ENCODE measurements around the gene CMTM5. TPM values are rescaled to one million over a fixed set of nuclear protein-coding genes. Genes with fewer than 3 reads are reported as not detected.

CMTM5 gene
- total RNA-seq, 1 donor from 2014 or later = not detected

GRCh38 chr14:23403139-23403438 is 26.2 kb downstream of the CMTM5 start:
- H3K36me3 ChIP-seq = no peaks in the 10 kb centered on the region
- intact Hi-C loops (cut with DNase I) = no loop called here

GRCh38 chr14:23403908-23404307 is 27.1 kb downstream of the CMTM5 start:
- no peaks in the 10 kb centered on the region for H3K27me3 ChIP-seq
- H3K27ac ChIP-seq = no peak overlapping the region

More at GRCh38 chr14:23403139-23403438, 26.2 kb downstream of the CMTM5 start:
- TF ChIP-seq POLR2AphosphoS5 (IDR thresholded peaks at IDR 0.05; ENCODE audit: insufficient read depth in 1 of 2, low read depth in 1 of 2) (no peak), POLR2A (IDR thresholded peaks at IDR 0.05) (no peak), CTCF (IDR thresholded peaks at IDR 0.05) (no peak)
- no peak for DNase-seq (ENCODE audit: extremely low spot score in 2 of 2)
- Histone ChIP-seq H3K4me3 (no peak overlapping the region), H3K4me1 (no peaks in the 10 kb centered on the region), H3K27me3 (no peaks in the 10 kb centered on the region), H3K9me3 (no peaks in the 10 kb centered on the region), H3K27ac (no peak overlapping the region)

GRCh38 chr14:23404331-23404900 is 27.6 kb downstream of the CMTM5 start:
- intact Hi-C loops (cut with DNase I) = no loop called here
- H3K36me3 ChIP-seq = no peaks in the 10 kb centered on the region
- no peaks in the 10 kb centered on the region for H3K9me3 ChIP-seq
- H3K4me3 ChIP-seq = no peak overlapping the region
- no peak for DNase-seq (ENCODE audit: extremely low spot score in 2 of 2)
- H3K27ac ChIP-seq = no peak overlapping the region
- H3K27me3 ChIP-seq = no peaks in the 10 kb centered on the region
- TF ChIP-seq CTCF (IDR thresholded peaks at IDR 0.05) (no peak), POLR2A (IDR thresholded peaks at IDR 0.05) (no peak)
- no peaks in the 10 kb centered on the region for H3K4me1 ChIP-seq

More at GRCh38 chr14:23403908-23404307, 27.1 kb downstream of the CMTM5 start:
- DNase-seq (ENCODE audit: extremely low spot score in 2 of 2) = no peak
- TF ChIP-seq POLR2AphosphoS5 (IDR thresholded peaks at IDR 0.05; ENCODE audit: insufficient read depth in 1 of 2, low read depth in 1 of 2) = no peak
- no peak for TF ChIP-seq POLR2A (IDR thresholded peaks at IDR 0.05)
- no peak for TF ChIP-seq CTCF (IDR thresholded peaks at IDR 0.05)
- H3K9me3 ChIP-seq = no peaks in the 10 kb centered on the region
- no peak overlapping the region for H3K4me3 ChIP-seq
- no peaks in the 10 kb centered on the region for H3K36me3 ChIP-seq
- intact Hi-C loops (cut with DNase I) = no loop called here
- no peaks in the 10 kb centered on the region for H3K4me1 ChIP-seq

GRCh38 chr14:23405096-23405495 is 28.2 kb downstream of the CMTM5 start:
- no peaks in the 10 kb centered on the region for H3K27me3 ChIP-seq
- H3K4me1 ChIP-seq = no peaks in the 10 kb centered on the region
- no peak for TF ChIP-seq CTCF (IDR thresholded peaks at IDR 0.05)
- no peak for TF ChIP-seq POLR2AphosphoS5 (IDR thresholded peaks at IDR 0.05; ENCODE audit: insufficient read depth in 1 of 2, low read depth in 1 of 2)
- no peak for TF ChIP-seq POLR2A (IDR thresholded peaks at IDR 0.05)
- no peaks in the 10 kb centered on the region for H3K36me3 ChIP-seq
- H3K27ac ChIP-seq = no peak overlapping the region
- intact Hi-C loops (cut with DNase I) = loop anchor here (5.0 kb wide), 1 partner anchor 753 kb away; no protein-coding TSS in a partner anchor
- H3K4me3 ChIP-seq = no peak overlapping the region
- no peak for DNase-seq (ENCODE audit: extremely low spot score in 2 of 2)
- no peaks in the 10 kb centered on the region for H3K9me3 ChIP-seq

- TF ChIP-seq CTCF (IDR thresholded peaks at IDR 0.05) = no peak
- TF ChIP-seq POLR2AphosphoS5 (IDR thresholded peaks at IDR 0.05; ENCODE audit: insufficient read depth in 1 of 2, low read depth in 1 of 2) = no peak
- Histone ChIP-seq H3K36me3 (no peaks in the 10 kb centered on the region), H3K4me1 (no peaks in the 10 kb centered on the region), H3K27ac (no peak overlapping the region), H3K9me3 (no peaks in the 10 kb centered on the region), H3K27me3 (no peaks in the 10 kb centered on the region), H3K4me3 (no peak overlapping the region)
- intact Hi-C loops (cut with DNase I) = loop anchor here (5.0 kb wide), 1 partner anchor 753 kb away; no protein-coding TSS in a partner anchor
- no peak for DNase-seq (ENCODE audit: extremely low spot score in 2 of 2)
Measured at GRCh38 chr14:23405516-23406025, 28.7 kb downstream of the CMTM5 start.
